ENCODE data around the gene RBM19. TPM values are rescaled to one million over a fixed set of nuclear protein-coding genes. Genes with fewer than 3 reads are reported as not detected.

Gene RBM19
- total RNA-seq, 1 experiment from 2014 or later: 29.2 TPM

DNA sequence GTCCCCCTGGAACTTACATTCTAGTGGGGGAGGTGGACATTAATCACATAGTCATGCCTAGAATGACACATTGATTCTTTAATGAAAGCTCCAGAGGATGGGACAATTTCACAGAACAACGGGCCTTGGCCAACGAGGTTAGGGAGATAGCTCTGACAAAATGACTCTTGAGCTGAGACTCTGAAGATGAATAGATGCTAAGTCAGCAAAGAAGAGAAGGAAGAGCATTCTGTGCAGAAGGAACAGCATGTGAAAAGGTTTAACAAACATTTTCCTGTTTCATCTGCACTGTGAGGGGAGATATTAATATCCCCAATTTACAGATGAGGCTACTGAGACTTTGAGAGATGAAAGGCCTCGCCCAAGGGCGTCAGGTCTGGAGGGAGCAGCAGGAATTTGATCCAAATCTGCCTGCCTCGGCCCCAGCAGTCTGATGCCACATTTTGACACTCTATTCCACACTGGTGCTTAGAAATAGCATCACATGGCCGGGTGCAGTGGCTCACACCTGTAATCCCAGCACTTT, 193.6 kb downstream of the RBM19 start:
- no peak for DNase-seq (ENCODE audit: unreplicated experiment)
- H3K36me3 Mint-ChIP-seq (ENCODE audit: insufficient read depth, unreplicated experiment): no peaks in the 10 kb centered on the region
- no peak overlapping the region for H3K4me3 Mint-ChIP-seq (ENCODE audit: unreplicated experiment)
- TF ChIP-seq, protein P1, sequence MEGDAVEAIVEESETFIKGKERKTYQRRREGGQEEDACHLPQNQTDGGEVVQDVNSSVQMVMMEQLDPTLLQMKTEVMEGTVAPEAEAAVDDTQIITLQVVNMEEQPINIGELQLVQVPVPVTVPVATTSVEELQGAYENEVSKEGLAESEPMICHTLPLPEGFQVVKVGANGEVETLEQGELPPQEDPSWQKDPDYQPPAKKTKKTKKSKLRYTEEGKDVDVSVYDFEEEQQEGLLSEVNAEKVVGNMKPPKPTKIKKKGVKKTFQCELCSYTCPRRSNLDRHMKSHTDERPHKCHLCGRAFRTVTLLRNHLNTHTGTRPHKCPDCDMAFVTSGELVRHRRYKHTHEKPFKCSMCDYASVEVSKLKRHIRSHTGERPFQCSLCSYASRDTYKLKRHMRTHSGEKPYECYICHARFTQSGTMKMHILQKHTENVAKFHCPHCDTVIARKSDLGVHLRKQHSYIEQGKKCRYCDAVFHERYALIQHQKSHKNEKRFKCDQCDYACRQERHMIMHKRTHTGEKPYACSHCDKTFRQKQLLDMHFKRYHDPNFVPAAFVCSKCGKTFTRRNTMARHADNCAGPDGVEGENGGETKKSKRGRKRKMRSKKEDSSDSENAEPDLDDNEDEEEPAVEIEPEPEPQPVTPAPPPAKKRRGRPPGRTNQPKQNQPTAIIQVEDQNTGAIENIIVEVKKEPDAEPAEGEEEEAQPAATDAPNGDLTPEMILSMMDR (IDR thresholded peaks at IDR 0.05; ENCODE audit: unreplicated experiment): no peak
- H3K27ac Mint-ChIP-seq (ENCODE audit: low read depth, unreplicated experiment): no peak overlapping the region
- no peaks in the 10 kb centered on the region for H3K4me1 Mint-ChIP-seq (ENCODE audit: insufficient read depth, unreplicated experiment)
- ChIA-PET CTCF (no interaction called here), POLR2A (no interaction called here)
- H3K27me3 Mint-ChIP-seq (ENCODE audit: insufficient read depth, unreplicated experiment): peaks cover 11% of the 10 kb centered on the region
- no TSS peak for BruUV-seq (replicated peaks)
- intact Hi-C loops (cut with micrococcal nuclease): no loop called here
- H3K9me3 Mint-ChIP-seq (ENCODE audit: unreplicated experiment): no peaks in the 10 kb centered on the region

DNA sequence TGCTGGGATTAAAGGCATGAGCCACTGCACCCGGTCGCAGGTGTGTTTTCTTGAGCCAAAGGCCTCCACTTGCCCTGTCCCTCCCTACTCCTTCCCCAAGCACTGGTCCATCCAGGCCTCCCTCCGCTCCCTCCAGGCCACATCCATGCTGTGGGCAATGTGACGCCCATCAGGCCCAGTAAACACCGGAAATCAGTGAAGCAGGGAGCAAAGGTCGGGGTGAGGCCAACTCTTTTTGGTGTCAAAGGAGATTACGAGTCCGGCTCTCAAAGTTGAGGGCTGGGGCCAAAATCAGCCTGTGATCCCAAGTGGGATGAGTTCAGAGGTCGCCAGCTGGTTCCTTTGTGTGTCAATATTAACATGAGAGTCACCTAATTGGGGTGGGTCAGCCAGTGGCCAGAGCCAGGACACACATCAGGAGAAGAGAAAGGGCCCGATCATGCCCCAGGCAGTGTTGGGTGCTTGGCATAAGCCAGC, 195.7 kb downstream of the RBM19 start:
- POLR2A ChIA-PET: no interaction called here
- Mint-ChIP-seq H3K36me3 (ENCODE audit: insufficient read depth, unreplicated experiment) (no peaks in the 10 kb centered on the region), H3K9me3 (ENCODE audit: unreplicated experiment) (no peaks in the 10 kb centered on the region), H3K27me3 (ENCODE audit: insufficient read depth, unreplicated experiment) (peaks cover 11% of the 10 kb centered on the region), H3K4me1 (ENCODE audit: insufficient read depth, unreplicated experiment) (no peaks in the 10 kb centered on the region), H3K27ac (ENCODE audit: low read depth, unreplicated experiment) (no peak overlapping the region), H3K4me3 (ENCODE audit: unreplicated experiment) (no peak overlapping the region)
- no TSS peak for BruUV-seq (replicated peaks)
- CTCF ChIA-PET: interaction anchor here (0.7 kb wide), 1 partner anchor 28 kb away, joined by 6 read pairs; no protein-coding TSS in a partner anchor
- no peak for DNase-seq (ENCODE audit: unreplicated experiment)
- intact Hi-C loops (cut with micrococcal nuclease): no loop called here
- TF ChIP-seq, protein P1 (IDR thresholded peaks at IDR 0.05; ENCODE audit: unreplicated experiment): no peak

DNA sequence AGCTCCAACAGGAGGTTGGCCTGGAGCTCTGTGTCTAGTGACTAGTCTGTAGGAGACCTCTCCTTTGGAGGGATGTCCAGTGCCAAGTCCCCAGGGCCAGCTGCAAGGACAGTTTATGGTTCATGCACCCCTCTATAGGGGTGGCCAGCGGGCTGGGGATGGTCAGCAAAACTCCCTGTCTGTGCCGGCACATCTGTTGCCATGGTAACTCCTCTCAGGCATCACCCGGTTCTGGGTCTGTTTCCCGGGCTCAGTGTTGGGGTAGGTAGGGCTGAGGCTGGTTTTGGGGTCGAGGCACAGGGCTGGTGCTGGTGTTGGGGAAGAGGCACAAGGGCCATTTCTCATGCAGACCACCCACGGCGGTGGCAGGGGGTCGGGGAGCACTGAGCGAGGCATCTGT, 196.8 kb downstream of the RBM19 start:
- Mint-ChIP-seq H3K4me1 (ENCODE audit: insufficient read depth, unreplicated experiment) (no peaks in the 10 kb centered on the region), H3K4me3 (ENCODE audit: unreplicated experiment) (no peak overlapping the region), H3K36me3 (ENCODE audit: insufficient read depth, unreplicated experiment) (no peaks in the 10 kb centered on the region), H3K27me3 (ENCODE audit: insufficient read depth, unreplicated experiment) (peaks cover 17% of the 10 kb centered on the region), H3K9me3 (ENCODE audit: unreplicated experiment) (no peaks in the 10 kb centered on the region), H3K27ac (ENCODE audit: low read depth, unreplicated experiment) (no peak overlapping the region)
- DNase-seq (ENCODE audit: unreplicated experiment): no peak
- ChIA-PET CTCF (interaction anchor here (0.6 kb wide), 1 partner anchor 299 kb away, joined by 3 read pairs; no protein-coding TSS in a partner anchor), POLR2A (no interaction called here)
- intact Hi-C loops (cut with micrococcal nuclease): no loop called here
- BruUV-seq (replicated peaks): no TSS peak
- TF ChIP-seq, protein P1 (IDR thresholded peaks at IDR 0.05; ENCODE audit: unreplicated experiment): no peak

DNA sequence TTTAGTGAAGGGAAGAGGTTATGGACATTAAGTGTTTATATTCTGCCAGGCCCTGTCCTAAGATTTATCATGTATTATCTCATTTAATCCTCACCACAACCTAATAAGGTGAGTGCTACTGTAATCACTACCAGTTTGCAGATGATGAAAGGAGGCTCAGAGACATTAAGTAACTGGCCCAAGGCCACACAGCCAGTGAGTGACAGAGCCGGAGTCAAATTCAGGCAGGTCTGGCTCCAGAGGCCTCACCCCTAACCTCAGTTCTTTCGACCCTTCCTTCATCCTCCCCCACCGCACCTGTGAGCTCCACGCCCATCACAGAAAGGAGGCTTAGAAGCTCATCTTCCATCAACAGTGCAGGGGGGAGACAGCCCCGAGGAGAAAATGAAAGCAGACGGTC, 197.3 kb downstream of the RBM19 start:
- Mint-ChIP-seq H3K9me3 (ENCODE audit: unreplicated experiment) (no peaks in the 10 kb centered on the region), H3K27me3 (ENCODE audit: insufficient read depth, unreplicated experiment) (peaks cover 18% of the 10 kb centered on the region), H3K4me3 (ENCODE audit: unreplicated experiment) (no peak overlapping the region), H3K36me3 (ENCODE audit: insufficient read depth, unreplicated experiment) (no peaks in the 10 kb centered on the region), H3K4me1 (ENCODE audit: insufficient read depth, unreplicated experiment) (no peaks in the 10 kb centered on the region), H3K27ac (ENCODE audit: low read depth, unreplicated experiment) (no peak overlapping the region)
- ChIA-PET CTCF (interaction anchor here (0.6 kb wide), 1 partner anchor 298 kb away, joined by 3 read pairs; no protein-coding TSS in a partner anchor), POLR2A (no interaction called here)
- TF ChIP-seq, protein P1 (IDR thresholded peaks at IDR 0.05; ENCODE audit: unreplicated experiment): no peak
- no TSS peak for BruUV-seq (replicated peaks)
- no peak for DNase-seq (ENCODE audit: unreplicated experiment)
- intact Hi-C loops (cut with micrococcal nuclease): no loop called here
